Middle frontal gyrus (tissue), 1 donor: ENCODE data around the gene MTX2.
"Not testable (repeated sequence)": the region's sequence is repeated elsewhere in the genome, so short reads cannot be mapped to it uniquely, and the experiment has no call there.

ENCODE experiments used
- DNase-seq: peaks from one replicate; pipeline ENCODE4 v3.0.0-alpha.2; 2015; ENCODE audit warnings: low spot score; ENCODE audit errors: extremely low spot score

MTX2 gene

DNA sequence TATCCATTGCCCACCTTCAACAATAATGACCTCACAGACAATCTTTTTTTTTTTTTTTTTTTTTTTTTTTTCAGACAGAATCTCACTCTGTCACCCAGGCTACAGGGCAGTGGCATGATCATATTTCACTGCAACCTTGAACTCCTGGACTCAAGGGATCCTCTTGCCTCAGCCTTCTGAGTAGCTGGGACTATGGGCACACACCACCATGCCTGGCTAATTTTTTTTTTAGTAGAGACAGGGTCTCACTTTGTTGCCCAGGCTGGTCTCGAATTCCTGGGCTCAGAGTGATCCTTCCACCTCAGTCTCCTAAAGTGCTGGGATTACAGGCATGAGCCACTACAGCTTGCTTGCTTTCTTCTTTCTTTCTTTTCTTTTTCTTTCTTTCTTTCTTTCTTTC lies 103.9 kb downstream of the MTX2 start:
- DNase-seq, result not testable (repeated sequence)

- DNase-seq, result no peak
Measured at GRCh38 chr2:176378323-176378722, 109.1 kb downstream of the MTX2 start.

- DNase-seq, result no peak
Measured at GRCh38 chr2:176380341-176380740, 111.1 kb downstream of the MTX2 start.

GRCh38 chr2:176383100-176383499 lies 113.9 kb downstream of the MTX2 start:
- no peak for DNase-seq

DNA sequence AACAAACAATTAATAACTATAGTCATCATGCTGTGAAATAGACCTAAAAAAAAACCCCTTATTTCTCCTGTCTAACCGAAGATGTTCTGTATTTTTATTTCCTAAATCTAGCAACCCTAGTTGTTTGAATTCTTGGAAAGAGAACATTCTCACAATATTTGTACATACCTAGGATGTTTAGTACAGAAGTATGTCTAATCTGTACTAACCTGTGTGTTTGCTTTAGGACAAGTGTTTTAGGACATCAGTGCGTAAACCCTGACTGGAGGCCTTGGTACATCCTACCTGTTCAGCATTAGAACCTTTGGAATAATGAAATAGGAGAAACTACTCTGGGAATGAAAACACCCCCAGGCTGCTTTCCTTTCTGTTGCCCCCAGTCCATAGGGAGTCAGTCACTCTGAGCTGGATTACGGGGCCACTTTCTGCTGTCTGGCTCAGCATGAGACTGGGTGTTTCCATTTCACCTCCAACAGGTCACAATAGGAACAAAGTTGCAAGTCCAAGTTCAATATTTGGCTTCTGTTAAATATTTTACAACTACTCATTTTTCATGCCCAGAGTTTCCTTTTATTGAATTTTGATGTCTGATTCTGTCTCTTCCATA lies 114.7 kb downstream of the MTX2 start:
- no peak for DNase-seq

DNA sequence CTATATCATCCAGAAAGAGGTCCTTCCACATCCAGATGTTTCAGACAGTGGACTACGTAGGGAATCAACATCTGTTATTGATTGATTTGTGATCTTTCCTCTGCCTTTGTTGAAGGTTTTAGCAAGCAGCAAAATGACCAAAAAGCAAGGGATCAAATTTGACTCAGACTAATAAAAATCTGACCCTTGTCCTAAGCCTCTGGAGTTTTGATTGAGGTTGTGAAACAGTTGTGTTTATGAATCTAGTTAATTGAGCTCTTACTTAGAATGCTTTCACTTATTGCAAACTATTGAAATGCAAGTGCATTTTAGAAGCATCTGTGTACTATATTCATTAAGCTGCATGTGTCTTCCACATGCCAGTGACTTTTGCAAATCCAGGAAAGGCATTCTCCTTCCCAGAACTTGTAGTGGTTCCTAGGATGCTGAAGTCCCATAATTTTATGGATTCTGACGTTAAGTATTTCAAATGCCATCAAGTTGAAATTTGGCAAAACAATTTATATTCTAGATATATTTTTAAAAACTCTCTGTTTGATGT lies 116.0 kb downstream of the MTX2 start:
- DNase-seq, result no peak

GRCh38 chr2:176385838-176386237 lies 116.6 kb downstream of the MTX2 start:
- DNase-seq, result no peak
